ENCODE results near the gene LRGUK.
"Not testable (repeated sequence)": the region's sequence is repeated elsewhere in the genome, so short reads cannot be mapped to it uniquely, and the experiment has no call there.

LRGUK gene, protein sequence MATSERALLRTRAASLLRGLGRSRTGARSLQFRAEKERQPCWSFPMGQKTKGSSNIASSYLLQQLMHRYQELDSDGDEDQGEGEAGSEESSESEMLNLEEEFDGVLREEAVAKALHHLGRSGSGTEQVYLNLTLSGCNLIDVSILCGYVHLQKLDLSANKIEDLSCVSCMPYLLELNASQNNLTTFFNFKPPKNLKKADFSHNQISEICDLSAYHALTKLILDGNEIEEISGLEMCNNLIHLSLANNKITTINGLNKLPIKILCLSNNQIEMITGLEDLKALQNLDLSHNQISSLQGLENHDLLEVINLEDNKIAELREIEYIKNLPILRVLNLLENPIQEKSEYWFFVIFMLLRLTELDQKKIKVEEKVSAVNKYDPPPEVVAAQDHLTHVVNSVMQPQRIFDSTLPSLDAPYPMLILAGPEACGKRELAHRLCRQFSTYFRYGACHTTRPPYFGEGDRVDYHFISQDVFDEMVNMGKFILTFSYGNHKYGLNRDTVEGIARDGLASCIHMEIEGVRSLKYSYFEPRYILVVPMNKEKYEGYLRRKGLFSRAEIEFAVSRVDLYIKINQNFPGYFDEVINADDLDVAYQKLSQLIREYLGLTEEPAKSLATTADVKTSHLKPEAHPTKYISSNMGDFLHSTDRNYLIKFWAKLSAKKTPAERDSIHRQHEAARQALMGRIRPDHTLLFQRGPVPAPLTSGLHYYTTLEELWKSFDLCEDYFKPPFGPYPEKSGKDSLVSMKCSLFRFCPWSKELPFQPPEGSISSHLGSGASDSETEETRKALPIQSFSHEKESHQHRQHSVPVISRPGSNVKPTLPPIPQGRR

DNA sequence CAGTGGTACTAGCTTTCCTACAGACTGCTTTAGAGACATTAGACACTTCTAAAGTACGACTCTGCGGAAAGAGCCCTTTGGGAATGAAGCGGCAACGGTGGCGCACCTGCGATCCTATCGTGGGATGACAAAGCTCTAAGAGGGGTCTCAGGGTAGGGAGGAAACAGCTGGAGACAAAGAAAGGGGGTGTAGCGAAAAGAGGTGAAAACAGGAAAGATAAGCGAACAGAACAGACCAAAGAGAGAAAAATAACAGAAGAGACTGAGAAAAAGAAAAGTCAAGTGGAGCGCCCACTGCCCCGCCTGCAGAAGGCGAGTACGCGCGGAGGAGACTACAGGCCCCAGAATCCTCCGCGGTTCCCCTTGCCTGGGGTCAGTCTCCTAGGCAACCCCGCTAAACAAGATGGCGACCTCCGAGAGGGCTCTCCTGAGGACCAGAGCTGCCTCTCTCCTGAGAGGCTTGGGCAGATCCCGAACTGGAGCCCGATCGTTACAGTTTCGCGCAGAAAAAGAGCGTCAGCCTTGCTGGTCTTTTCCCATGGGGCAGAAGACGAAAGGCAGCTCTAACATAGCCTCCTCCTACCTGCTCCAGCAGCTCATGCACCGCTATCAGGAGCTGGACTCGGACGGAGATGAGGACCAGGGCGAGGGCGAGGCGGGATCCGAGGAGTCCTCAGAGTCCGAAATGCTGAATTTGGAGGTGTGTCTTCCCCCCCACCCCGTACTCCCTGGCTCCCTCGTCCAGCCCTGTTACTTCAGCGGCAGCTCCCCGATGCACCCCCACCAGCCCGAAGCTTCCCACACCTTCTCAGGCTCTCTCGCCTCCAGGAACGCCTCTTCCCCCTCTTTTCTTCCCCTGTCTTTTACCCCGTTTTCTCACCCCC lies at the start of gene LRGUK:
Gene LRGUK (plus strand): TSS at position 375 of the 883 bp plus-strand sequence. CDS start 28 bp downstream, at position 403.
- peak within 1 kb of the TSS; percentile 77 for H3K4me3 ChIP-seq (ENCODE audit: low read length)
- no peaks in the 10 kb centered on the region for H3K4me1 ChIP-seq (ENCODE audit: control insufficient read depth, insufficient read depth, low read length)
- peak within 1 kb of the TSS; percentile 26 for H3K9ac ChIP-seq (ENCODE audit: low read length)
- no peak within 1 kb of the TSS for H3K27ac ChIP-seq (ENCODE audit: low read depth, low read length)
- H3K36me3 ChIP-seq (ENCODE audit: control insufficient read depth, insufficient read depth, low read length): no peaks in the 10 kb centered on the region
- no peaks in the 10 kb centered on the region for H3K27me3 ChIP-seq (ENCODE audit: control insufficient read depth, insufficient read depth, low read length)

DNA sequence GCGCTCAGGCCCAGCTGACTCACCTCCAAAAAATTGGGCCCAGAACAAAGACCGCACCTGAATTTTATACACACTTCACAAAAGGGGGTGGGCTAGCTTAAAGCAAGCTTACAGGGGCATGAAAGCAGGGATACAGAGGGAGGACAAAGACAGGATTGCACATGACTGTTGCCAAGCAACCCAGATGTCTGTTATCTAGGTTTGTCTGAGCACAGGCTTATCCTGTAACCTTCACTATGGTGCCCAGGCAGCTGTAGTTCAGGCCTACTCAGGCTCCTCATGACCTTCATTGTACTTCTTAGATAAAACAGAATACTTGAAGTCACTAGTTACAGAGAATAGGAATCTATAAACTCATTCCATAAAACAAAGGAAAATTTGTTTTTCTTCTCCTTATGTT lies 49.6 kb upstream of the LRGUK start:
- not testable (repeated sequence) for H3K4me3 ChIP-seq (ENCODE audit: low read length); H3K4me1 ChIP-seq (ENCODE audit: control insufficient read depth, insufficient read depth, low read length); H3K9ac ChIP-seq (ENCODE audit: low read length); H3K36me3 ChIP-seq (ENCODE audit: control insufficient read depth, insufficient read depth, low read length); H3K27ac ChIP-seq (ENCODE audit: low read depth, low read length); H3K27me3 ChIP-seq (ENCODE audit: control insufficient read depth, insufficient read depth, low read length)

DNA sequence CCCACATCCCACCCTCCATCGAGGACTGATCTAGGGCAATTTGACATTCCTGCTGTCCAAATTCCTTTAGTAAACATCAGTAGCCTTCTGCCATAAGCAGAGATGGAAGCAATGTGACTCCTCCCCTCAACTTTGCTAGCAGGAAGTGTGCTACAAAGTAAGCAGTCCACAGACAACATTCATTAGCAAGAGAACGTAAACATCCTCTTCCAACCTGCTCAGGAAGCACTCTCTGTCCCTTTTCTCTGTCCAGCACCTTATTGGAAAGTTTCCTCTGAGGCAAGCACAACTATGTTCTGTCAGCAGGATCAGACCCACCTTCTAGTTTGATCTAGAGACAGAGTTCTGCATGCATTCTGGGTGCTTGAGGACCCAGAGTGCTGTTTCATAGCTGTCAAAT lies 48.1 kb upstream of the LRGUK start:
- Histone ChIP-seq H3K9ac (ENCODE audit: low read length) (no peak overlapping the region), H3K27me3 (ENCODE audit: control insufficient read depth, insufficient read depth, low read length) (no peaks in the 10 kb centered on the region), H3K36me3 (ENCODE audit: control insufficient read depth, insufficient read depth, low read length) (no peaks in the 10 kb centered on the region), H3K27ac (ENCODE audit: low read depth, low read length) (no peak overlapping the region), H3K4me3 (ENCODE audit: low read length) (no peak overlapping the region), H3K4me1 (ENCODE audit: control insufficient read depth, insufficient read depth, low read length) (no peaks in the 10 kb centered on the region)

DNA sequence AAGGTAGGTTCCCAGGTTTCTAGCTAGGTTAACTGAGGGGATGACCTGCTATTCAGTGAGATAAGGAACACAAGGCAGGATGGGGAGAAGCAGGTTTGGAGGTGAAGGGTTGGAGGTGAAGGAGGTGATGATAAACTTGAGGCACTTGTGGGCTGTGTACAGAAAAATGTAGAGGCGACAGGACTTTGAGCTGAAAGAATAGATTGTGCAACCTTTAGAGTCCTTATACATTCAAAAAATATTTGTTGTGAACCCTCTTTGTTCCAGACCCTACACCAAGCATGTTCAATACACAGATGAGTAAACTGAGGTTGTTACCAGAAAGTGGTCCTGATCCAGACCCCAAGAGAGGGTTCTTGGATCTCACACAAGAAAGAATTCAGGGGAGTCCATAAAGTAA lies 45.4 kb upstream of the LRGUK start:
- Histone ChIP-seq H3K27ac (ENCODE audit: low read depth, low read length) (no peak overlapping the region), H3K4me3 (ENCODE audit: low read length) (no peak overlapping the region)

DNA sequence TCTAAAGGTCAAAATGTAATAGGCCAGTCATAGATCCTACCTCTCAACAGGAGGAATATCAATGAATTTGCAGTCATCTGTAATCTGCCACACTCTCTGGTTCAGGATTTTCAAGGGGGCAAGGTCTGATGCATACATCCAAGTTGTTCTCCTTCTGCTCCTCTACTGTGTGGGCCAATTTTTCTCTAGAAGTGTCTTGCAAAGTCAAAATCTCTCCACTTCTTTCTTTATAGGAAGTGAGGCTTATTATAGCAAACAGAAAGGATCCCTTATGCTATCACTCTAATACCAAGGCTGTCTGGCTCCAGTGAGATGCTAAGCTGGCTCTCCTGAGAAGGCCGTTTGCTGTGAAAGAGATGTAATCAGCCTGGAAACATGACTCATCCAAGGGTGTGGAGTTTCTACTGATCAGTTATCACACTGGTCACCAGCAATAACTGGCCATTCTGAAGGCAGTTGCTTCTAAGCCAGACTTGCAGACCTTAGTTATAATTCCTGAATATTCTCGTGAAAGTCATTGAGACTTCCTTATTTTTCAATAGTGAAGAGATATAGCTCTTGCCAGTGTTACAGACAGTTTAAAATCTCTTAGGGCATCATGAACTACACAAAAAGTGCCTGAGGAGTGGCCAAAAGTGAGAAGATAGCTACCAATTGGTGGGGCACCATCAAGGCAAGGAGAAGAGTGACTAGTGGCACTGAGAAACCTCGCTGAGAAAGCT lies 43.2 kb upstream of the LRGUK start:
- Histone ChIP-seq H3K4me1 (ENCODE audit: control insufficient read depth, insufficient read depth, low read length) (no peaks in the 10 kb centered on the region), H3K27me3 (ENCODE audit: control insufficient read depth, insufficient read depth, low read length) (no peaks in the 10 kb centered on the region), H3K9ac (ENCODE audit: low read length) (no peak overlapping the region), H3K4me3 (ENCODE audit: low read length) (no peak overlapping the region), H3K36me3 (ENCODE audit: control insufficient read depth, insufficient read depth, low read length) (no peaks in the 10 kb centered on the region), H3K27ac (ENCODE audit: low read depth, low read length) (no peak overlapping the region)

More for the DNA sequence above, 45.4 kb upstream of the LRGUK start:
- Histone ChIP-seq H3K4me1 (ENCODE audit: control insufficient read depth, insufficient read depth, low read length) (no peaks in the 10 kb centered on the region), H3K27me3 (ENCODE audit: control insufficient read depth, insufficient read depth, low read length) (no peaks in the 10 kb centered on the region), H3K9ac (ENCODE audit: low read length) (no peak overlapping the region), H3K36me3 (ENCODE audit: control insufficient read depth, insufficient read depth, low read length) (no peaks in the 10 kb centered on the region)

DNA sequence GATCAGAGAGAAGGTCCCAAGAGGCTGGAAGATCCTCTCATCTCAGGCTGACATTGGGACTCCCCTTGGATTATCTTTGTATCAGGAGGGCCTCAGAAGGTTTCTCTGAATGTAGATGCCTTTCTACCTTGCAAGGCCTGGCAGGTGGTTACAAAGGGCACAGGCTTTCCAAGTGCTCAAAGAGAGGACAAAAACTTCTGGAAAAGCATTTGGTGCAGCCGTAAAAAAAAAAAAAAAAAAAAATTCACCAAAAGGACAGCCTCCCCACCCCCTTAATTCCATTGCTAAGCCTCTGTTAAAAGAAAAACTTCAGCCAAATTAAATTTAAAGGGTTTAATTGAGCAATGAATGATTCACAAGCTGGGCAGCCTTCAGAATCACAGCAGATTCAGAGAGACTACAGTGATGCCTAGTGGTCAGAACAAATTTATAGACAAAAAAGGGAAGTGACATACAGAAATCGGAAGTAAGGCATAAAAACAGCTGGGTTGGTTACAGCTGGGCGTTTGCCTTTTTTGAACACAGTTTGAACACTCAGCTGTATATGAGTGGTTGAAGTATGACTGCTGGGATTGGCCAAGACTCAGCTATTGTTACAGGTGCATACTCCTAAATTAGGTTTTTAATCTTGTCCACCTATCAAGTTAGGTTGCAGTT lies 42.5 kb upstream of the LRGUK start:
- no peak overlapping the region for H3K27ac ChIP-seq (ENCODE audit: low read depth, low read length)
- H3K36me3 ChIP-seq (ENCODE audit: control insufficient read depth, insufficient read depth, low read length): no peaks in the 10 kb centered on the region
- no peaks in the 10 kb centered on the region for H3K4me1 ChIP-seq (ENCODE audit: control insufficient read depth, insufficient read depth, low read length)
- no peaks in the 10 kb centered on the region for H3K27me3 ChIP-seq (ENCODE audit: control insufficient read depth, insufficient read depth, low read length)
- H3K9ac ChIP-seq (ENCODE audit: low read length): no peak overlapping the region
- H3K4me3 ChIP-seq (ENCODE audit: low read length): no peak overlapping the region

DNA sequence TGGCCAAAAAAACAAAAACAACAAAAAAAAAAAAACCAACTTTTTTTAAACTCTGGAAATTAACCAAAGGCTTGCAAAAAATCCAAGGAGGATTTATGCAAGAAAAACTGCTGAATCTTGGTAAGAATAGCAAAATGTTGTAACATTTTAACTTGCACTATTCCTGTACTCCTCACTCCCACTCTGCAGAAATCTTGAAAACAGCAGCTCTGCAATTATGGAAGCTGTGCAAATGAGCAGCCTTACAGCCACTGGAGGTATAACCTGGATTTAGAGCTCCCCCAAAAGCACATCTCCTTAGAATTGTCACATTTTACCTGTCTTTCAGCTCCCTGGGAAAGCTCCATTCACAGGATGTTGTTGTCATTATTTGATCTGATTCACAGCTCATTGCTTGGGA lies 41.8 kb upstream of the LRGUK start:
- Histone ChIP-seq H3K27me3 (ENCODE audit: control insufficient read depth, insufficient read depth, low read length) (no peaks in the 10 kb centered on the region), H3K27ac (ENCODE audit: low read depth, low read length) (no peak overlapping the region), H3K9ac (ENCODE audit: low read length) (no peak overlapping the region), H3K4me3 (ENCODE audit: low read length) (no peak overlapping the region), H3K36me3 (ENCODE audit: control insufficient read depth, insufficient read depth, low read length) (no peaks in the 10 kb centered on the region), H3K4me1 (ENCODE audit: control insufficient read depth, insufficient read depth, low read length) (no peaks in the 10 kb centered on the region)

DNA sequence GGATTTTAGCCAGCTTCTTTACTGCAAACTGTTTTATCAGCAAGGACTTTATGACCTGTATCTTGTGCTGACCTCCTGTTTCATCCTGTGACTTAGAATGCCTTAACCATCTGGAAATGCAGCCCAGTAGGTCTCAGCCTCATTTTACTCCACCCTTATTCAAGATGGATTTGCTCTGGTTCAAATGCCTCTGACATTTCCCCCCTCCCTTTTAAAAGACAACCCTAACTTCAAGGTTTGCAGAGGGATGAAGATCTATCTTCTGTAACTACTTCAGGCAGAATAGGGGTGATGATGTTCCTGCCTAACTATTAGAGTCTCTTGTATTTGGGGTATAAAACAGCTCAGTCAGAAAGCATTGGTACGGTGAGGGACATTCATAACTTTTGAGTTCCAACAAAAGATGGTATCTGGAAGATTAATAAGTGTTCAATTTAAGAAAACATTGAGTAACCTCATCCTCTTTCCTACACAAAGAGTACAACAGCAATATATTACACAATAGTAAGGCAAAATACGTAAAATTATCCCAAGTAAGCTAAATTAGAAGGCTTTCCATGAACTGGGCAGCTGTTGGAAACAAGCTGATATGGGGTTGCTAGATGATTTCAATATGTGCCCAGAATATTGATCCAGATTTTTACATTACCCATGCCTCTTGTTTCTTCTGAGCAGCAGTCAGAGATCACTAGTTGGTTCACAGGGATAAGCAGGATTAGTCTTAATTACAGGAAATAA lies 40.0 kb upstream of the LRGUK start:
- no peak overlapping the region for H3K4me3 ChIP-seq (ENCODE audit: low read length)

DNA sequence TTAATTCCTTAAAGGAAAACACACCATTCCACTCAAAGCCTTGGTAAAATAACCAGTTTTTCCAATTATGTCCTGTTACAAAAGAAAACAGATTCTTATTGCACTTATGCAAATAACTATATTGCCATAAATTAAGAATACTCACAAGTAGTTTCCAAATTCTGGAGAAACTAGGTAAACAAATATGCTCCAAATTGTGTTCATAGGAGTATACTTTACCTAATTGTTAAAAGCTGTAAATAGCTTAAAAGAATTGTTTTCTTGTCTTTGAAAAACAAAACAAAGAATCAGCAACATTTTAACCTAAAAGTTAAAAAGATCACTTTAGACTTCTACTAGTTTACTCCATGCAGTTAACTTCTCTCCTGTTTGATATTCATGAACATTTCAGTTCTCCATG lies 38.9 kb upstream of the LRGUK start:
- no peaks in the 10 kb centered on the region for H3K36me3 ChIP-seq (ENCODE audit: control insufficient read depth, insufficient read depth, low read length)
- H3K9ac ChIP-seq (ENCODE audit: low read length): no peak overlapping the region
- H3K4me1 ChIP-seq (ENCODE audit: control insufficient read depth, insufficient read depth, low read length): no peaks in the 10 kb centered on the region
- no peak overlapping the region for H3K4me3 ChIP-seq (ENCODE audit: low read length)
- H3K27ac ChIP-seq (ENCODE audit: low read depth, low read length): no peak overlapping the region
- no peaks in the 10 kb centered on the region for H3K27me3 ChIP-seq (ENCODE audit: control insufficient read depth, insufficient read depth, low read length)

More for the DNA sequence above, 40.0 kb upstream of the LRGUK start:
- Histone ChIP-seq H3K36me3 (ENCODE audit: control insufficient read depth, insufficient read depth, low read length) (no peaks in the 10 kb centered on the region), H3K27me3 (ENCODE audit: control insufficient read depth, insufficient read depth, low read length) (no peaks in the 10 kb centered on the region), H3K27ac (ENCODE audit: low read depth, low read length) (no peak overlapping the region), H3K9ac (ENCODE audit: low read length) (no peak overlapping the region), H3K4me1 (ENCODE audit: control insufficient read depth, insufficient read depth, low read length) (no peaks in the 10 kb centered on the region)

DNA sequence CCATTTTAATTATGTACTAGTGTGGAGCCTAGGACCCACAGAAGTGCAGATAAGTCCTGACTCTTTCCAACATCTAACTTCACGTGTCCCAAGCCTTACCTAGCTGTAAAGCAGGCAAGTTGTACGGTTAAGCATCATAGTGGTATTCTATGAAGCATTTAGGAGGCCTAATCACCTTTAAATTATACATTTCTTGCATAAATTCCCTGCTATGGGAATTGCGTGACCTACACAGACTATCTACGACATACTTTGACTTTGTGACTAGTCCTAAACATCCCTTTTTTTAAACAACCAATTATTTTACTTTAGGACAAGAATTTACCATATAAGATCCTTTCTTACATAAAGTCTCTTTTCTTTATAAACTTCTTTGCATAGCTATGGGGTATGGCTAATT lies 37.7 kb upstream of the LRGUK start:
- H3K27ac ChIP-seq (ENCODE audit: low read depth, low read length): no peak overlapping the region
- no peaks in the 10 kb centered on the region for H3K36me3 ChIP-seq (ENCODE audit: control insufficient read depth, insufficient read depth, low read length)
- H3K4me1 ChIP-seq (ENCODE audit: control insufficient read depth, insufficient read depth, low read length): no peaks in the 10 kb centered on the region
- H3K9ac ChIP-seq (ENCODE audit: low read length): no peak overlapping the region
- H3K27me3 ChIP-seq (ENCODE audit: control insufficient read depth, insufficient read depth, low read length): no peaks in the 10 kb centered on the region
- H3K4me3 ChIP-seq (ENCODE audit: low read length): no peak overlapping the region

DNA sequence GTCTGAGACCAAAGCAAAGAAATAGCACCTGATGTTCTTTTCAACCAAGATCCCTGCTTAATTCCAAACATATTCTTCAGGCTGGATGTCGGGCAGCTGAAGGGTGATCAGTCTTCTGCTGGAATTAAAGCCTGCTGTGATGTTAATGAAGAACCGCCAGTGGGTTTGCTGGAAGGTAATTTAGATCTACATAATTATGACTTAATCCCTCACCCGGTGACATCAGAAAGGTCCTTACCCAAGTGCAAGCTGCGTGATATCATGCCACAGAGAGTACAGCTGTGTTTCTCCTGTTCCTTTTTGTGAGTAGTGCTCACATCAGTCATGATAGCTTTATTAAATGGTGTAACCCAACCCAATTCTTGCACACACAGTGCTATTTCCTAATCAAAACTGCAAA lies 29.1 kb upstream of the LRGUK start:
- Histone ChIP-seq H3K4me3 (ENCODE audit: low read length) (no peak overlapping the region), H3K27me3 (ENCODE audit: control insufficient read depth, insufficient read depth, low read length) (no peaks in the 10 kb centered on the region), H3K36me3 (ENCODE audit: control insufficient read depth, insufficient read depth, low read length) (no peaks in the 10 kb centered on the region), H3K9ac (ENCODE audit: low read length) (no peak overlapping the region), H3K4me1 (ENCODE audit: control insufficient read depth, insufficient read depth, low read length) (no peaks in the 10 kb centered on the region), H3K27ac (ENCODE audit: low read depth, low read length) (no peak overlapping the region)

Measured in rectal smooth muscle tissue (tissue), 1 donor.